Transverse colon (tissue), 4 donors: ENCODE measurements around the gene UBE2F. TPM values are rescaled to one million over a fixed set of nuclear protein-coding genes. Genes with fewer than 3 reads are reported as not detected.

Experiments
- DNase-seq: peaks from one replicate; pipeline ENCODE4 v3.0.0-alpha.2; 2019
- H3K27ac ChIP-seq, 4 donors: fragments of 200-600 bp; sonication (generic); 2 replicates each; pipeline ENCODE4 v1.5.1; 2016 to 2018; ENCODE audit warnings: inconsistent platforms in 4 of 4
- H3K27me3 ChIP-seq: fragments of 200-600 bp; sonication (generic); 2 replicates; pipeline ENCODE4 v1.5.1; 2017; ENCODE audit warnings: inconsistent platforms
- H3K36me3 ChIP-seq, 4 donors: fragments of 200-600 bp; sonication (generic); 2 replicates each; pipeline ENCODE4 v1.5.1; 2017 to 2019; ENCODE audit warnings: inconsistent platforms in 4 of 4
- H3K4me1 ChIP-seq, 4 donors: fragments of 200-600 bp; sonication (generic); 2 replicates each; pipeline ENCODE4 v1.5.1; 2017 to 2020; ENCODE audit warnings: inconsistent platforms in 4 of 4
- H3K4me3 ChIP-seq, 4 donors: fragments of 200-600 bp; sonication (generic); 1 replicate in 1 of 4; 2 replicates in 3 of 4; pipeline versions ENCODE4 v1.5.1 to v1.6.1; 2017 to 2019; ENCODE audit warnings: inconsistent platforms in 4 of 4
- H3K9me3 ChIP-seq, 2 donors: fragments of 200-600 bp; sonication (generic); 2 replicates each; pipeline ENCODE4 v1.5.1; 2017 to 2019; ENCODE audit warnings: inconsistent platforms in 2 of 2
- EP300 ChIP-seq: sonication (generic); formaldehyde crosslinking; IDR thresholded peaks from one replicate; pipeline ENCODE4 v1.6.1; 2017; ENCODE audit warnings: antibody characterized with exemption, low read depth
- POLR2A ChIP-seq: fragments of 450-650 bp; IDR thresholded peaks from one replicate; pipeline ENCODE4 v1.6.1; 2016; ENCODE audit warnings: antibody characterized with exemption, mild to moderate bottlenecking, moderate library complexity
- POLR2AphosphoS5 ChIP-seq, 3 donors: sonication (generic); formaldehyde crosslinking; IDR thresholded peaks; one replicate each; pipeline ENCODE4 v1.6.1; 2016; ENCODE audit warnings: antibody characterized with exemption in 3 of 3
- WGBS, 2 donors: methylation state at CpG; one replicate each; pipeline ENCODE4 v1.1.5; 2018; ENCODE audit warnings: low coverage in 1 of 2; 5-methylcytosine and 5-hydroxymethylcytosine counted together
- in situ Hi-C, 4 donors: fragments of 200-750 bp; cut with MboI; loops; one replicate each; pipeline versions ENCODE4 v1.15.0 to v1.15.1; 2017; ENCODE audit warnings: low sequenced_read_pairs in 3 of 4, low pct_ligation_motif_present in 1 of 4, low pct_unique_long_range_greater_than_20kb in 1 of 4
- intact Hi-C: fragments of 100-400 bp; cut with DNase I; formaldehyde crosslinking; loops from one replicate; pipeline ENCODE4 v1.15.1; 2023; ENCODE audit warnings: low total_unique reads
- total RNA-seq, 4 donors: library from RNA; depleted of rRNA; stranded (reverse); fragments of >200 nt; gene quantifications; one replicate each; pipeline ENCODE4 v1.1.0, GENCODE V29; 2016
- TF ChIP-seq, protein P1 (sequence below), 5 experiments: fragments of 200-600 bp in 3 of 5; fragments of 450-650 bp in 2 of 5; sonication (generic) in 3 of 5; IDR thresholded peaks; 1 replicate in 2 of 5; 2 replicates in 3 of 5; pipeline ENCODE4 v1.5.1; 2016 to 2017; ENCODE audit warnings: antibody characterized with exemption in 5 of 5, inconsistent platforms in 3 of 5, mild to moderate bottlenecking in 2 of 5, moderate library complexity in 1 of 5

UBE2F gene
- total RNA-seq, 4 donors from 2014 or later = 66.8 to 79.4 (median 70.5) TPM

DNA sequence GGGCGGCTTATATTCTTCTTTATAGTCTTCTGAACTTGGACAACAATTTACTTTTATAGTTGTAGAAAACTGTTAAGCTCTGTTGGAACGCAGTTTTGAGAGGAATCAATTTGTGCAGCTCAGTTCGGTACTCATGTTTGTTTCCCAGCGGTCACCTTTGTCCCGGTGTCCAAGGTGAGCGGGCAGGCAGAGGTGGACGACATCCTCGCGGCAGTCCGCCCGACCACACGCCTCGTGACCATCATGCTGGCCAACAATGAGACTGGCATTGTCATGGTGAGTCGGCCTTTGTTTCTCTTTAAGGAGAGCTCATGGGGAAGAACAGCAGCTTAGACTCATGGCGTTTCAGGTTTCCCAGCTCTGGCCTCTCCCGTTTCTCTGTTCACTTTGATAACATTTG lies 114.7 kb downstream of the UBE2F start:
- Histone ChIP-seq H3K27ac (no peak overlapping the region), H3K27me3 (no peaks in the 10 kb centered on the region), H3K9me3 (no peaks in the 10 kb centered on the region), H3K36me3 (no peaks in the 10 kb centered on the region), H3K4me1 (no peaks in the 10 kb centered on the region), H3K4me3 (no peak overlapping the region)
- DNase-seq = no peak
- 97 to 100% methylated on average over 10 to 16 of the region's 16 CpGs for WGBS, 2 donors
- in situ Hi-C loops = no loop called here
- TF ChIP-seq, protein P1, sequence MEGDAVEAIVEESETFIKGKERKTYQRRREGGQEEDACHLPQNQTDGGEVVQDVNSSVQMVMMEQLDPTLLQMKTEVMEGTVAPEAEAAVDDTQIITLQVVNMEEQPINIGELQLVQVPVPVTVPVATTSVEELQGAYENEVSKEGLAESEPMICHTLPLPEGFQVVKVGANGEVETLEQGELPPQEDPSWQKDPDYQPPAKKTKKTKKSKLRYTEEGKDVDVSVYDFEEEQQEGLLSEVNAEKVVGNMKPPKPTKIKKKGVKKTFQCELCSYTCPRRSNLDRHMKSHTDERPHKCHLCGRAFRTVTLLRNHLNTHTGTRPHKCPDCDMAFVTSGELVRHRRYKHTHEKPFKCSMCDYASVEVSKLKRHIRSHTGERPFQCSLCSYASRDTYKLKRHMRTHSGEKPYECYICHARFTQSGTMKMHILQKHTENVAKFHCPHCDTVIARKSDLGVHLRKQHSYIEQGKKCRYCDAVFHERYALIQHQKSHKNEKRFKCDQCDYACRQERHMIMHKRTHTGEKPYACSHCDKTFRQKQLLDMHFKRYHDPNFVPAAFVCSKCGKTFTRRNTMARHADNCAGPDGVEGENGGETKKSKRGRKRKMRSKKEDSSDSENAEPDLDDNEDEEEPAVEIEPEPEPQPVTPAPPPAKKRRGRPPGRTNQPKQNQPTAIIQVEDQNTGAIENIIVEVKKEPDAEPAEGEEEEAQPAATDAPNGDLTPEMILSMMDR (IDR thresholded peaks at IDR 0.05) = no peak
- TF ChIP-seq POLR2AphosphoS5 (IDR thresholded peaks at IDR 0.05) (no peak), POLR2A (no peak), EP300 (no peak)
- intact Hi-C loops = no loop called here

DNA sequence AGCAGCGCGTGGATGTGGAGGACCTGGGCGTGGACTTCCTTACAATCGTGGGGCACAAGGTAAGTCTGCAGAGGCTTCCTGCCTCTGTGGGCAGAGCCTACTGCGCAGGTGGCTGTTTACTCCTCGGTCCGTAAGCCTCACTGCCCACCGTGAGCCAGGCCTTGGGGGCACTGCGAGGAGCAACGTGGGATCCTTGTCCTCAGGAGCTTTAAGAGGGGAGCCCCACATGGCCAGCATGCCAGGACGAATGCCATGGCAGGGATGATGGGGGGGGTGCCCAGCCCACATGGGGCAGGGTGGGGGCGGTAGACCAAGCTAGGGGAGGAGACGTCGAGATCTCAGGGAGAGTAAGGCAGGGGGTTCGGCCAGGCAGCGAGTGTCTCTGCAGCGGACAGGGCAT lies 115.3 kb downstream of the UBE2F start:
- no peak overlapping the region for H3K4me3 ChIP-seq
- H3K36me3 ChIP-seq = no peaks in the 10 kb centered on the region
- WGBS, 2 donors = 93% methylated on average over 17 of the region's 17 CpGs; no CpG with 5 or more reads in 1 of the 2 donors
- TF ChIP-seq, protein P1 (IDR thresholded peaks at IDR 0.05) = no peak
- no peak for TF ChIP-seq EP300
- TF ChIP-seq POLR2AphosphoS5 (IDR thresholded peaks at IDR 0.05) = no peak
- no peak for TF ChIP-seq POLR2A
- no peak for DNase-seq
- in situ Hi-C loops (no loop called here), intact Hi-C loops (no loop called here)
- no peak overlapping the region for H3K27ac ChIP-seq
- H3K27me3 ChIP-seq = no peaks in the 10 kb centered on the region
- H3K9me3 ChIP-seq = no peaks in the 10 kb centered on the region
- H3K4me1 ChIP-seq = no peaks in the 10 kb centered on the region

DNA sequence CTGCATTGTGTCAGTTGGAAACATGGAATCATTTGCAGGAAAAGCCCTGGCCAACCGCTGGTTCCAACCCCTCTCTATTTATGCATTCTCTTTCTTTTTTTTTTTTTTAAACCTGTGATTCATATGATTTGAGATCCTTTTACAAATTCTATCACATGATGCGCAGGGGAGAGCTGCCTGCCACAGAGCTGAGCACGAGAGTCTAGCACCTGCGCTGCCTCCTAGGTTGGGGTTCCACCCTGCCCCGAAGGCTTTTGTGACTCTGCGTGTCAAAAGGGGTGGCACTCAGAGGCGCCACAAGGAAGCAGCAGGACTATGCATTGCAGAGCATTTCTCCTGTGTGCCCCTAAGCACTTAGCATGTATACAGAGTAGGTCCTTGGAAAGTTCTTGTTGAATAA lies 116.0 kb downstream of the UBE2F start:
- intact Hi-C loops (no loop called here), in situ Hi-C loops (no loop called here)
- no peaks in the 10 kb centered on the region for H3K36me3 ChIP-seq
- H3K9me3 ChIP-seq = no peaks in the 10 kb centered on the region
- H3K4me1 ChIP-seq = no peaks in the 10 kb centered on the region
- H3K27ac ChIP-seq = no peak overlapping the region
- H3K27me3 ChIP-seq = no peaks in the 10 kb centered on the region
- TF ChIP-seq, protein P1 (IDR thresholded peaks at IDR 0.05) = no peak
- TF ChIP-seq POLR2AphosphoS5 (IDR thresholded peaks at IDR 0.05) = no peak
- TF ChIP-seq POLR2A = no peak
- TF ChIP-seq EP300 = no peak
- no peak overlapping the region for H3K4me3 ChIP-seq
- DNase-seq = no peak
- WGBS, 2 donors = 88 to 100% methylated on average over 1 to 7 of the region's 7 CpGs

DNA sequence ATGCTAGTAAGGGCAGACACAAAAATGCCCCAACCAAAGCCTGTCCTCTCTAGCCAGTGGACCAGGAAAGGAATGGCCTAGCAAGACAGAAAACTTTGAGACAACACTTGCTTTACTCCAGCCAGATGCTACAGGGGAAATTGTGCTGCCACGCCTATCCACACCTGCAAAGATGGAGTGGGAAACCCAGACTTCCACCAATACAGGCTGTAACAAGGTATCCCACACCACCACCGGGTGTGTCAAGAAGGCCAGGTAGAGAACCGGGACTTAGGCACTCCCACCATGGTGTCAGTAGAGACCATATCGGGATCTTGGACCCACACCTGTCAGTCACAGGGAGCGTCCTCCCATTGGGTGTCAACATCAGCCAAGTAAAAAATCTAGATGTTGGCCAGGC lies 117.1 kb downstream of the UBE2F start:
- no peaks in the 10 kb centered on the region for H3K4me1 ChIP-seq
- TF ChIP-seq, protein P1 (IDR thresholded peaks at IDR 0.05) = no peak
- TF ChIP-seq EP300 = no peak
- no peak for TF ChIP-seq POLR2AphosphoS5 (IDR thresholded peaks at IDR 0.05)
- no peak for TF ChIP-seq POLR2A
- 80 to 85% methylated on average over 1 to 5 of the region's 5 CpGs for WGBS, 2 donors
- no peaks in the 10 kb centered on the region for H3K9me3 ChIP-seq
- in situ Hi-C loops (no loop called here), intact Hi-C loops (no loop called here)
- H3K36me3 ChIP-seq = no peaks in the 10 kb centered on the region
- no peak overlapping the region for H3K4me3 ChIP-seq
- H3K27me3 ChIP-seq = no peaks in the 10 kb centered on the region
- no peak overlapping the region for H3K27ac ChIP-seq
- DNase-seq = no peak
